Measurements from ENCODE around the gene IL32.

The IL32 gene

DNA sequence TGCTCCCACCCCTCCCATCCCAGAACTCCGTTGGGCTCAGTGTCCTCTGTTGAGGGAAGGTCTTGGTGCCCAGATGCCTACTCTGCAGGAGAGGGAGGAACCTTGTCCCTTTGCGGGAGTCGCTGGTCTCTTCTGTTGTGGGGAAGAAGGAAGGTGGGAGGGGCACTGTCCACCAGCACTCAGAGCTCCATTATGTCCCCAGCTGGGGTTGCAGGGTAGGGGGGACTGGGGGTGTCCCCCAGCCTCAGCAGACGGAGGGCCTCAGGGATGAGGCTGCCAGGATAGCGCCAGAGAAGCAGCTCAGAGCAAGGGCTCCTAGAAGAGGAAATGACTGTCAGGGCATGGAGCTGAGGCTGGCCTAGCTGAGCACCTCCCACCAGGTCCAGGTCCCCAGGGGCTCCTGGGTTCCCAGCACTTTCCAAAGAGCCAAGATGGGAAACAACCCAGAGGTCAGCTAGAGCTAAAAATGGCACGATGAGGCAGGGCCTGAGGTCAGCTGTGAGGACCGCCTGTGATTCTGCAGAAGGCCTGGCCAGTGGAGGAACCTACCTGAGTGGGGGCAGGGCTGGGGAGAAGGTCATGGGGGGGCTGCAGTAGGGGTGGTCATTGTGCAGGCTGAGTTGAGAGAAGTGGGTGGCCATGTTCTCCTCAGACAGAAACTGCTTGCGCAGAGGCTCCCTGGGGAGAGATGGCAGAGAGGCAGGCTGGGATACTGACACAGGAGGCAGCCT is 42.6 kb upstream of the IL32 start:
- WGBS, result 5% methylated on average over 6 of the region's 8 CpGs
- peak overlapping the region; percentile 92 for H4K8ac ChIP-seq (ENCODE audit: low read length)
- peak overlapping the region; percentile 85 for H3K4me2 ChIP-seq (ENCODE audit: low read length, poor library complexity, severe bottlenecking)
- peaks cover 28% of the 10 kb centered on the region for H3K4me1 ChIP-seq (ENCODE audit: control insufficient read depth, insufficient read depth, low read depth, low read length)
- H2BK120ac ChIP-seq (ENCODE audit: low read depth, low read length), result peak overlapping the region; percentile 80
- H3K79me1 ChIP-seq (replicated peaks; ENCODE audit: low read length, poor library complexity, severe bottlenecking), result peaks cover 6% of the 10 kb centered on the region
- peak overlapping the region; percentile 94 to 98 for H3K18ac ChIP-seq (ENCODE audit: low read depth in 1 of 2, low read length in 2 of 2)
- DNase-seq, result peak; percentile 62
- peak overlapping the region; percentile 96 for H4K91ac ChIP-seq (ENCODE audit: low read length)
- H3K14ac ChIP-seq (ENCODE audit: low read length in 2 of 2), result peak overlapping the region in 1 of 2 experiments; percentile 89
- H3K4ac ChIP-seq (ENCODE audit: low read depth in 1 of 2, low read length in 2 of 2), result peak overlapping the region; percentile 87 to 94
- H3K4me3 ChIP-seq (ENCODE audit: insufficient read depth in 1 of 2, low read depth in 1 of 2, low read length in 2 of 2), result peak overlapping the region; percentile 57 to 89
- H2BK5ac ChIP-seq (ENCODE audit: low read depth, low read length, poor library complexity, severe bottlenecking), result peak overlapping the region; percentile 100
- peak overlapping the region; percentile 93 for H2BK15ac ChIP-seq (ENCODE audit: low read depth, poor library complexity, severe bottlenecking)
- H3K36me3 ChIP-seq (ENCODE audit: control insufficient read depth in 1 of 2, insufficient read depth in 2 of 2, low read depth in 1 of 2, low read length in 2 of 2), result peaks cover 24 to 47% of the 10 kb centered on the region in 2 experiments
- H2AFZ ChIP-seq (ENCODE audit: low read depth, low read length), result no peak overlapping the region
- no peaks in the 10 kb centered on the region for H3K9me3 ChIP-seq (ENCODE audit: control insufficient read depth, low read length)
- H2BK12ac ChIP-seq (ENCODE audit: low read length in 2 of 2), result peak overlapping the region; percentile 94 to 95
- peak overlapping the region; percentile 99 for H2AK5ac ChIP-seq (ENCODE audit: low read length, severe bottlenecking)
- peak overlapping the region; percentile 100 for H3K27ac ChIP-seq (ENCODE audit: low read length, poor library complexity, severe bottlenecking)
- H3K9ac ChIP-seq (ENCODE audit: low read length), result peak overlapping the region; percentile 100
- H3K23ac ChIP-seq (ENCODE audit: low read length in 2 of 2), result peak overlapping the region in 1 of 2 experiments; percentile 85
- peaks cover 5 to 9% of the 10 kb centered on the region in 2 experiments for H3K27me3 ChIP-seq (ENCODE audit: control insufficient read depth in 1 of 2, insufficient read depth in 1 of 2, low read length in 2 of 2)

GRCh38 chr16:3023415-3023668 is 42.1 kb upstream of the IL32 start:
- peaks cover 24 to 50% of the 10 kb centered on the region in 2 experiments for H3K36me3 ChIP-seq (ENCODE audit: control insufficient read depth in 1 of 2, insufficient read depth in 2 of 2, low read depth in 1 of 2, low read length in 2 of 2)
- peak overlapping the region; percentile 77 to 87 for H3K4ac ChIP-seq (ENCODE audit: low read depth in 1 of 2, low read length in 2 of 2)
- peak overlapping the region; percentile 96 for H4K91ac ChIP-seq (ENCODE audit: low read length)
- H2BK15ac ChIP-seq (ENCODE audit: low read depth, poor library complexity, severe bottlenecking), result no peak overlapping the region
- peaks cover under 1 to 4% of the 10 kb centered on the region in 2 experiments for H3K27me3 ChIP-seq (ENCODE audit: control insufficient read depth in 1 of 2, insufficient read depth in 1 of 2, low read length in 2 of 2)
- peak overlapping the region; percentile 100 for H3K27ac ChIP-seq (ENCODE audit: low read length, poor library complexity, severe bottlenecking)
- peaks cover 27% of the 10 kb centered on the region for H3K4me1 ChIP-seq (ENCODE audit: control insufficient read depth, insufficient read depth, low read depth, low read length)
- peak overlapping the region; percentile 99 for H2AK5ac ChIP-seq (ENCODE audit: low read length, severe bottlenecking)
- 6% methylated on average over 6 of the region's 6 CpGs for WGBS
- H3K79me1 ChIP-seq (replicated peaks; ENCODE audit: low read length, poor library complexity, severe bottlenecking), result peaks cover 6% of the 10 kb centered on the region
- DNase-seq, result no peak
- H3K14ac ChIP-seq (ENCODE audit: low read length in 2 of 2), result peak overlapping the region in 1 of 2 experiments; percentile 89
- H4K8ac ChIP-seq (ENCODE audit: low read length), result peak overlapping the region; percentile 92
- no peak overlapping the region for H2AFZ ChIP-seq (ENCODE audit: low read depth, low read length)
- H2BK5ac ChIP-seq (ENCODE audit: low read depth, low read length, poor library complexity, severe bottlenecking), result peak overlapping the region; percentile 100
- peak overlapping the region in 1 of 2 experiments; percentile 85 for H3K23ac ChIP-seq (ENCODE audit: low read length in 2 of 2)
- H3K4me3 ChIP-seq (ENCODE audit: insufficient read depth in 1 of 2, low read depth in 1 of 2, low read length in 2 of 2), result peak overlapping the region; percentile 57 to 89
- H3K9ac ChIP-seq (ENCODE audit: low read length), result peak overlapping the region; percentile 100
- H2BK120ac ChIP-seq (ENCODE audit: low read depth, low read length), result peak overlapping the region; percentile 80
- H3K9me3 ChIP-seq (ENCODE audit: control insufficient read depth, low read length), result no peaks in the 10 kb centered on the region
- peak overlapping the region; percentile 85 for H3K4me2 ChIP-seq (ENCODE audit: low read length, poor library complexity, severe bottlenecking)
- H3K18ac ChIP-seq (ENCODE audit: low read depth in 1 of 2, low read length in 2 of 2), result peak overlapping the region; percentile 94 to 98
- H2BK12ac ChIP-seq (ENCODE audit: low read length in 2 of 2), result peak overlapping the region; percentile 6 to 93

- H3K27me3 ChIP-seq (ENCODE audit: control insufficient read depth in 1 of 2, insufficient read depth in 1 of 2, low read length in 2 of 2), result peaks cover 0 to 3% of the 10 kb centered on the region in 2 experiments
- H3K9ac ChIP-seq (ENCODE audit: low read length), result peak within 1 kb of the TSS; percentile 100
Observed at GRCh38 chr16:3023669-3024478, 41.6 kb upstream of the IL32 start, which contains the start of the genes HCFC1R1 and THOC6. HCFC1R1 (minus strand) TSS chr16:3023942; CDS start chr16:3023941, 1 bp downstream. THOC6 (plus strand) TSS chr16:3024035; CDS start chr16:3024327, 292 bp downstream.

More at GRCh38 chr16:3023669-3024478, 41.6 kb upstream of the IL32 start, which contains the start of the genes HCFC1R1 and THOC6:
- peak within 1 kb of the TSS; percentile 94 to 98 for H3K18ac ChIP-seq (ENCODE audit: low read depth in 1 of 2, low read length in 2 of 2)
- H4K8ac ChIP-seq (ENCODE audit: low read length), result peak within 1 kb of the TSS; percentile 92
- peak within 1 kb of the TSS; percentile 99 for H2BK15ac ChIP-seq (ENCODE audit: low read depth, poor library complexity, severe bottlenecking)
- H3K79me1 ChIP-seq (replicated peaks; ENCODE audit: low read length, poor library complexity, severe bottlenecking), result peaks cover 6% of the 10 kb centered on the region
- peak within 1 kb of the TSS in 1 of 2 experiments; percentile 89 for H3K14ac ChIP-seq (ENCODE audit: low read length in 2 of 2)
- H3K4me3 ChIP-seq (ENCODE audit: insufficient read depth in 1 of 2, low read depth in 1 of 2, low read length in 2 of 2), result peak within 1 kb of the TSS; percentile 57 to 89
- peak within 1 kb of the TSS; percentile 80 for H2BK120ac ChIP-seq (ENCODE audit: low read depth, low read length)
- peak within 1 kb of the TSS; percentile 100 for H2BK5ac ChIP-seq (ENCODE audit: low read depth, low read length, poor library complexity, severe bottlenecking)
- no peak within 1 kb of the TSS for H2AFZ ChIP-seq (ENCODE audit: low read depth, low read length)
- DNase-seq, result peak; percentile 98
- peak within 1 kb of the TSS; percentile 100 for H3K27ac ChIP-seq (ENCODE audit: low read length, poor library complexity, severe bottlenecking)
- no peaks in the 10 kb centered on the region for H3K9me3 ChIP-seq (ENCODE audit: control insufficient read depth, low read length)
- H3K23ac ChIP-seq (ENCODE audit: low read length in 2 of 2), result peak within 1 kb of the TSS in 1 of 2 experiments; percentile 95
- peaks cover 29% of the 10 kb centered on the region for H3K4me1 ChIP-seq (ENCODE audit: control insufficient read depth, insufficient read depth, low read depth, low read length)
- H3K4me2 ChIP-seq (ENCODE audit: low read length, poor library complexity, severe bottlenecking), result peak within 1 kb of the TSS; percentile 85
- peak within 1 kb of the TSS; percentile 96 for H4K91ac ChIP-seq (ENCODE audit: low read length)
- peaks cover 24 to 50% of the 10 kb centered on the region in 2 experiments for H3K36me3 ChIP-seq (ENCODE audit: control insufficient read depth in 1 of 2, insufficient read depth in 2 of 2, low read depth in 1 of 2, low read length in 2 of 2)
- peak within 1 kb of the TSS; percentile 99 for H2AK5ac ChIP-seq (ENCODE audit: low read length, severe bottlenecking)
- peak within 1 kb of the TSS; percentile 94 to 95 for H2BK12ac ChIP-seq (ENCODE audit: low read length in 2 of 2)
- peak within 1 kb of the TSS; percentile 87 to 94 for H3K4ac ChIP-seq (ENCODE audit: low read depth in 1 of 2, low read length in 2 of 2)
- WGBS, result under 1% methylated on average over 69 of the region's 69 CpGs
